GM18861 (cell line): Measurements from ENCODE around the gene ADAT1.
"Not testable (repeated sequence)": the region's sequence is repeated elsewhere in the genome, so short reads cannot be mapped to it uniquely, and the experiment has no call there.

Experiments
- ATAC-seq: cut with Tn5 transposase; IDR thresholded peaks from one replicate; pipeline ENCODE4 v1.9.1; 2021; ENCODE audit not compliant: unreplicated experiment

The ADAT1 gene

DNA sequence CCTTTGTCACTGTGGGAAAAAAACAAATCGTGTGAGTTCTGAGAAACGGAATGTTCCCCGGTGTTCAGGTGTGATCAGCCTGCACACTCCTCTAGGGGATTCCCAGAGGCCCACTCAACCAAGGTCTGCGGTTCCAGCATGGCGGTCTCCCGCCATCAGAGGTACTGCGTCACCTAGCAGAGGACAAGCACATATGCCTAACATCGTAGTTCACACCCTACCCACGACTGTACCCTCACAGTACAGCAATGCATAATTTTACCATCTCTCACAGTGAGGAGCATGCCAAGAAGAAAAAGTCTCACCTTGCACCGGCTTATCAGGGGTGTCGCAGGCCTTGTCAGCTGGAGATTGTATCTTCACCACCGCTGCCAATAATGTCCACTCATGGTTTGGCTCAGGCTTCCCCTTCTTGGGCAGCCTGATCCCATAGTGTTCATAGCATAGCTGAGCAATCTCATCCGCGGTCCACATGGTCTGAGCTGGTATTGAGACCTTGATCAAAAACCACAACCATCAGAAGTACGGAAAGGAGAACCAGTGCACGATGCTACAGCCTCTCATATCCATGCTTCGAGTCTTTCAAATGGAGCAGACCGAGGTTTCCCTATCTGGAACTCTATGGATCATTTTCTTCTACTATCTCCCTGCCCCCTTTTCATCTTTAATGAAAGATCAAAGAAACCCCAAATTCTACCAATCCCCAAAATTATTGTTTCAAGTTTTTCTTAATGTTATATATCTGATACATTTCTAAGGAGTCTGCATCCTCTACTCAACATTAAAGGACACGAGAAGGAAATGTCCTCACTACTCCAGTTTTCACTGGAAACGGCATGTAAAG is 2.5 kb downstream of the ADAT1 start:
- ATAC-seq, result no peak

DNA sequence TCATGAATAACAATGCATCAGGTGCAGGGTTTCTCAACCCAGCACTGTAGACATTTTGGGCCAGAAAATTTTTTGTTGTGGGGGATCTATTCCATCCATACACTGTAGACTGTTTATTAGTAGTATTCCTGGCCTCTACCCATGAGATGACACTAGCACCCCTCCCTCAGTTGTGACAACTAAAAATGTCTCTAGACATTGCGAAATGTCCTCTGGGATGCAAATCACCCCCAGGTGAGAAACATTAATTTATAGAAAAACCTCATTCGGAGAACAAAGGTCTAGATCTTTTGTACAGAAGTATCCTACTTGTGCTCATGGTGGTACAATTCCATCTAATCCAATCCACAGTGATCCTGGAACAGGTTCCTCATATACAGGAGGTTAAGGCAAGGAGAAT is 4.3 kb downstream of the ADAT1 start:
- ATAC-seq, result no peak

DNA sequence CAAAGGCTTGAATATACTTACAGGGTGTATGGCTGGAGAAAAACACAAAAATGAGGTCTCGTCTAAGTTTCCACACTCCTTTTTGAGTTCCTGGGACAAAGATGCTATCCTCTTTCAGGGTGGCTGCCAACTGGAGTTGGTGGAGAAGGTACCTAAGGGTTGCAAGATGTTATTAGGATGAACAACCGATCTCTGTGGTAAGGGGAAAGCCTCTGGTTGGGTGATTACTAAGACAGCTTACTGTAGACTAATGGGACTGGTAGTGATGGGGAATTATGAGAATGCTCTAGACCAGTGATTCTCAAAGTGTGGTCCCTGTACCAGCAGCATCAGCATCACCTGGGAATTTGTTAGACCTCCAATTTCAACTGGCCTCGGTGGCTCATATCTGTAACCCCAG is 6.0 kb downstream of the ADAT1 start:
- ATAC-seq, result no peak

DNA sequence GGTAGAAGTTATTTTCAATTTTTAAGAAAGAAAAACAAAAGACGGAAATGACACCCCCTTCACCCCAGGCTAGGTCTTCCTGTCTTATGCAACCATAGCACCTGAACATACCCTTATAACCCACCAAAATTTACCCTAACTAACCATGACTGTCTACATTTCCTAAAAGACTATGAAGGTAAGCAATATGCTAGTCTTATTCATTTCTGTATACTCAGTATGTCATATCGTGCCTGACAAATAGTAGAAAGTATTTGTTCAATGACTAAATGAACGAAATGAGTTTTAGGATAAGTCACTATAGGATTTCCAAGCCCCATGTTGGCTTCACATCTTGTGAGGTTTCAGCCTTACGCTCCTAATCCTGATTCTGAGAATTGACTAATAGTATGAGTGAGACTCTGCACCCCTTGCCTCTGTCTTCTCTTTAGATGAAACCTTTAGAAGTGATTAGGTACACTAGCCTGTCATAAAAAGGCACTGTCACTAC is 6.5 kb downstream of the ADAT1 start:
- no peak for ATAC-seq

DNA sequence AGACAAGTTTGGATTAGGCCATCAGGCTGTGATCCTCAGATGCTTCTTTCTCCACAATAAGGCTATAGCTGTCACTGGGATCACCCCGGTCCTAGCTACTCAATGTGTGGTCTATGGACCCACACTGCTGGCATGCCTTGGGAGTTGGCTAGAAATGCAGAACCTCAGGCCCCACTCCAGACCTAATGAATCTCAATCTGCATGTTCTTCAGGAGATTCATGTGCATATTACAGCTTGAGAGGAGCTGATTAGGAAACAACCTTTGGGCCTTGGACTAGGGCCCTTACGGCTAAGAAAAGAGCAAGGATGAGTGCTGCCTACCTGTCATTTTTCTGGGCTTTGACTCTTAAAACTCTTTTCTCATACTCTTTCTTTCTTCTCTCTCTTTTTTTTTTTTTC is 7.5 kb downstream of the ADAT1 start:
- no peak for ATAC-seq

DNA sequence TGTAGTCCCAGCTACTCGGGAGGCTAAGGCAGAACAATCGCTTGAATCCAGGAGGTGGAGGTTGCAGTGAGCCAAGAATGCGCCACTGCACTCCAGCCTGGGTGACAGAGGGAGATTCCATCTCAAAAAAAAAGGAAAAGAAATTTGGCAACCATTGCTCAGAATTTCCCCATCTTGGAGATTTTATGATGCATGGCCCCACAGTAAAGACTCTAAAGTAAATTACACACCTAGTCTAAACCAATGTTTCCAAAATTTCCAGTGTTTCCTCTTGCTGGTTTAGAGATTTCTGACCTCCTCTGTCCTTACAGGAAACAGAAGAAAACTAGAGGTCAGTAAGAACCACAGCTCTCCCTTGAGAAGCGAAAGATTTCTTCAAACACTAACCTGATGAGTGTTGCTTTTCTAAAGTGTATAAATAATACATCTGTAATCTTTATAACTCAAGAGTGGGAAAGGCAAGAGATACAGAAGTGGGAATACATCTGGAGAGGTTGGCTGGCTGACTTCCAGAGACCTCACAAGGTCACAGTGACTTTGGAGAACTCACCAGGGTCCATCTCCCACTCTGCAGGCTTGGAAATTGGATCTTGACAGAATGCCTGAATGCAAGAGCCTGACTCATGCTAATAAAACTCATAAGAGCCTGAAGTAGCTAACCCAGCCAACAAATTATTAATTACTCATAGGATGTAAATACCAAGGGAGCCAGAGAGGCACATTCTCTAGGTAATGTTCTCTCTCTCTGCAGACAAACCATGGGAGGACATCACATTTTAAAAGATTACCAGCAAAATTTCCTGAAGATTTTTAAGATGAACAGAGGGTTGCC is 8.8 kb downstream of the ADAT1 start:
- no peak for ATAC-seq

DNA sequence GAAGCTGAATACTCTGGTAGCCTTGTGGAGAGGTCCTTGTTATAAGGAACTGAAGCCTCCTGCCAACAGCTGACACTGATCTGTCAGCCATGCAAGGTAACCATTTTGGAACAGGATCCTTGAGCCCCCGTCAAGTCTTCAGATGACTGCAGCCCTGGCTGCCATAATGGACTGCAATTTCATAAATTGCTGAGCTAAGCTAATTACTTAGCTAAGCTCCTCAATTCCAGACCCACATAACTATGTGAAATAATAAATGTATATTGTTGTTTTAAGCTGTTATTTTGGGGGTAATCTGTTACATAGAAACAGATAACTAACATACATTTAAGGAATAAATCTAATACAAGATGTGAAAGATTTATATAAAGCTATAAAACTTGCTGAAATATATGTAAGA is 16.6 kb downstream of the ADAT1 start:
- no peak for ATAC-seq

DNA sequence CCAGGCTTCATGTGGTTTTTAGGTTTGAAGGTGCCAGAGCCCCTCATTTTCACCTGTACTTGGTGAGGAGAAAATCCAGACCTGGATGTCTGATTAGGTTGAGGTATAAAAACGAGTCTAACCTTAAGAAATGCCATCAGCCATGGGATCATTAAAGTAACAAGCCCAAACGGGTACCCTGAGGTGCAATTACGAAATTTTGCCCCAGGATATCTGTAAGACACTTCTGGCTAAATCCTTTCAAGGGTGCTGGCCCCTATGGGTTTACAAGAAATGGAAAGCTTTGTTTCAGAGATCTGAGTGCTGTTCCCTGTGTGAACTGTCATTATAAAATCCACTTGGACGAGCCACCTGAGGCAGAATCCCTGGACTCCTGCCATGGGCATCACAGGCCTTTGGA is 19.8 kb downstream of the ADAT1 start:
- ATAC-seq, result no peak

DNA sequence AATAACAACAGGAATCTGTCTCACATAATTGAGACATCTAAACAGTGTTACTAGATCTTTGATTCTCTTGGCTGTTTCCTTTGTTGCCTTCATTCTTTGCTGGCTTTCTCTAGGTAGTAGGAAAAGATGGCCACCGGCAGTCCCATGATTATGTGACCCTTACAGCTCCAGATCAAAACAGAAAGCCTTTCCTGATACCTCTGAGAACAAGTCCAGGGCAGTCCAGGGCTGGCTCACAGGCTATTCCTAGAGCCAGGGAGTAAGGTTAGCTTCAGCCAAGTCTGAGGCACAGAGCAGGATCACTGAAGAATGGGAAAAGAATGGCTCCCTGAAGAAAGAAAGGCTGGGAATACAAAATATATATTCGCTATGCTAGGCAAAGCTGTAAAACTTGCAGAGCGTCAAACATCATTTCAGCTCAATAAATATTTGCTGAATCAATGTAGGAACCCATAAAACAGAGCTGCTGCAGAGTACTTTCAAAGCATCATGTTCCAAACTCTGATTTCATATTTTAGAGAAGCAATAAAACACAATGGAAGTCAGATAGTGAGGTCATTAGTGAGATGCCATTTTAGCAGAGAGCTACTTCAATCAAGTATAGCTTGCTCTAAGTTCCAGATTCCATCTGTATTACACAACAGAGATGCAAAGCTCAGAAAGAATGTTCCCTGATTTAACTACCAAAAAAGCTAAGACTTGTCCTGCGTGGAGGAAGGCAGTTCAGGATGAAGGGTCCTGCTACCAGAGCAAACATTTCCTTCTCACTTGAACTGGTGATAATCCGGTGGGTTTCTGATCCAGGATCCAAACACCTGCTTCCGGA is 23.4 kb downstream of the ADAT1 start:
- ATAC-seq, result no peak

DNA sequence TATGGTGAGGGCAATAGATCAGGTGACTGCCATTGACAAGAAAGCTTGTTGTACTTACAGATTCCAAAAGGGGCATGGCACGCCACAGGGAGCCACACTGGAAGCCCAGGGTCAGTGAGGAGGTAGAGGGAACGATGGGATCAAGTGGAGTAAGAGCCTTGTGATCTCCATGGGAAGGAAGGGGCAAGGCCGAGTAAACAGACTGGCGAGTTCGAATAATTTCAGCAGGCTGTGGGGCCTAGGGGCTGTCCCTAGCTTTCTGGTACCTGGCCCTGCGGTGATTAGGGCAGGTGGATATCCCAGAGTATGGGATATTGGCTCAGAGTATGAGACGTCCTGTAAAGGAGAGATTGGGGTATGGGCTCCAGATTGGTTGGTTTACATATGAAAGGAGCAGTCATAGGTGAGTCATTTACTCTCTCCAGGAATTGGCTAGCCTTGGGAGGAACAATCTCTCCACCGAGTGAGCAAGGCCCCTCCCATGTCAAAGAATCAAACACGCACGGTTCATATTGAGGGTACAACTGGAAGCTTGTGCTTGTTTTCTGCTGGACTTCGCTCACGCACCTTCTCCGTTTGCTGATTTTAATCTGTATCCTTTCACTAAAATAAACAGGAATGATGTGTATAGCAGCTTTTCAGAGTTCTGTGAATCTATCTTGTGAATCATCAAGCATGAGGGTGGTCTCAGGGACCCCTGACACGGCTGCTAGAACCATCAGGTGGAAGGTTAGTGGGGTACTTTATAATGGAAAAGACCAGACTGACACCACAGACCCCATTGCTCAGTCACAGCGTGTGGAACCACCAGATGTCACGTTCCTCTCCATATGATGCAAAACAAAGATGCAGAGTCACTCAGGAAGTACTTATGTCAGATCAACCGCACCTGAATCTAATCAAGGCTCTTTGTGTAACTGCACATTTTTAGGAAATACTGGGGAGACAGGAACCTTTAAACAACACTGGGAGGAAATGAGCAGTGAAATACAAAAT is 29.0 kb downstream of the ADAT1 start:
- ATAC-seq, result no peak

DNA sequence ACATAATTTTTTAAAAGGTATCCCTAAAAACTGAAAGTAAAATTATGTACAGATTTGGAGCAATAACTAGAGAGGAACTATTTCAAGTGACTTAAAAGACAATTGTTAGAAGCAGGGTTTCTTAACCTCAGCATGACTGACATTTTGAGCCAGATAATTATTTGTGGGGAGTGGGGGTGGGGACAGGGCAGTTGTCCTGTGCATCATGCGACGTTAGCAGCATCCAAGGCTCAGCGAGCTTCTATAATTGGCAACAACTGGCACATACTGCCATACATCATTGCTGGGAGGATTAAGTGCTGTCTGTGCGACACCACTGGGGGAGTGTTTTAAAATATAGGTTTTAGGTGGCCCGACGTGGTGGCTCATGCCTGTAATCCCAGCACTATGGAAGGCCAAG is 29.8 kb downstream of the ADAT1 start:
- no peak for ATAC-seq

DNA sequence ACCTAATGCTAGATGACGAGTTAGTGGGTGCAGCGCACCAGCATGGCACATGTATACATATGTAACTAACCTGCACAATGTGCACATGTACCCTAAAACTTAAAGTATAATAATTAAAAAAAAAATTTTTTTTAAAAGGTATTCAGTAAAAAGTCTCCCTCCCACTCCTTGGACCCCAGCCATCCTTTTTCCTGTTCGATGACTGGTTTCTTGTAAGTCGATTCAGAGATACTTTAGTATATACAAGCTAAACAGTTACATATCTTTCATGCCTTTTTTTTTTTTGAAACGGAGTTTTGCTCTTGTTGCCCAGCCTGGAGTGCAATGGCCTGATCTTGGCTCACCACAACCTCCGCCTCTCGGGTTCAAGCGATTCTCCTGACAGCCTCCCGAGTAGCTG is 31.2 kb downstream of the ADAT1 start:
- not testable (repeated sequence) for ATAC-seq

DNA sequence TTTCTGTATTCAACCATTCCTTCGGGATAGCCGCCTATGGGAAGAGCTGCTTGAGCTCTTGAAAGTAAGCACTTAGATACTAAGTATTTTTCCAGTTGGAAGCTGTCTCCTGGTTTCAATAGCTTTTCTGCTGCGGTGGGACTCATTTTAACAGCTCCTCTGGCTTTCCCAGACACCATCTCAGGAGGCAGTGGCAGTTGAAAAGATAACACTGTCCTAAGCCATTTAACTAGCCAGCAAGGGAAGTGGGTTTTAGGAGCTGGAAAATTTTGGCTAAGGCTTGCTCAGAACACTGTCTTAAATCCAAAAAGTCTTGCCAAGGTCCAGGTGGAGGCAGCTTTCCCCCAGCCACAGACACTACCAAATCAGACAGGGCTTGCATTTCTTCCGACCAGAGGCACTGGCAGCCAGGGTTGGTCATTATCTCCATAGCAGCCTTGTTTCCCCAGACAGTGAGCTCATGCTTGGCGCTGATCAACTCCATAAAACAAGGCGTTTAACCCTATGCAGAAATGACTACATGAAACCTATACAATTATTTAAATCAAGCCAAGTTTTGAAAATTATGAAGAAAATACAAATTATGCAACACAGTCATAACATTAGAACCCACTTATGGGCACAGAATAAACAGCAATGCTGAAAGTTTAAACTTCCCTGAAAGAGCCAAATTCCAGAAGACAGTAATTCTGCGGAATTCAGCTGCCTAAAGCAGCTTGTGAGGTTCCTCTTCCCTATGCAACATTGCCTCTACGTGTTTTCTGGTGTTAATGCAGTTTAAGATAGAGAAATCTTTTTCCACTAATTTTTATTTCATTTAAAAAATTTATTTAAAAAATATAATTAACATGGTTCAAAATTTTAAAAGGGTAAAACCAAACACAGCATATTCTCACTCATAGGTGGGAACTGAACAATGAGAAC is 31.9 kb downstream of the ADAT1 start:
- ATAC-seq, result no peak

DNA sequence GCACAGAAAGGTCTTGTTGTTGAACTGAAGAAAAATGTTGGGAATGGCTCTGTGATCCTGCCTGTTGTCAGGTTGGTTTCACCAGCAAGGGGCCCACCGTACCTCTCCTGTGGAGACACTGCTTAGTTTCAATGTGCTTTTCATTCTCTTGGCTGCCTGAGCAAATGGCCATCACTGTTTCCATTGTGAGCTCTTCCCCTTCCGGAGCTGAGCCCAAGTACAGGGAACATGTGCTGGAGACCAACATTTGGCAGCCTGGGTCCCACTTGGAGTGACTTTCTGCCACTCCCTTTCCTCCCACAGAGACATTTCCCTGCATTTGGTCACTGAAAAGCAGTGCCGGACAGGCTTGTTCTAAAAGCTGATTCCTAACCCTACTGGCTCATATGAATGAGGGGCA is 33.8 kb downstream of the ADAT1 start:
- ATAC-seq, result no peak

DNA sequence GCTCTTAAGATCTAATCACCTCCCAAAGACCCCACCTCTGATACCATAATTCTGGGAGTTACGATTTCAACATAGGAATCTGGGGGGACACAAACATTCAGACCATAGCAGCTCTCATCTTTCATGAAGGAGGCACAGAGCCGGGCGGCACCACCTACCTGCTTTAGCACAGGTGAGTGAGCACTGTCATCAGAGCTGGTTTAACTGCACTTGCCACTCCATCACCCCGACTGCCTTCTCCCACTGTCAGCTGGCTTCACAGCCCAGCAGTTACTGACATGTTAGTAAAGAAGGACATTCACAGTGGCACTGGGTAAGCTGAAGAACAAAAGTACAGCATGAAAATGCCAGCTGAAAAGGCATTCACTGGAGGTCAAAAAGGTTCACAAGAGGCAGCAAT is 34.4 kb downstream of the ADAT1 start:
- no peak for ATAC-seq

DNA sequence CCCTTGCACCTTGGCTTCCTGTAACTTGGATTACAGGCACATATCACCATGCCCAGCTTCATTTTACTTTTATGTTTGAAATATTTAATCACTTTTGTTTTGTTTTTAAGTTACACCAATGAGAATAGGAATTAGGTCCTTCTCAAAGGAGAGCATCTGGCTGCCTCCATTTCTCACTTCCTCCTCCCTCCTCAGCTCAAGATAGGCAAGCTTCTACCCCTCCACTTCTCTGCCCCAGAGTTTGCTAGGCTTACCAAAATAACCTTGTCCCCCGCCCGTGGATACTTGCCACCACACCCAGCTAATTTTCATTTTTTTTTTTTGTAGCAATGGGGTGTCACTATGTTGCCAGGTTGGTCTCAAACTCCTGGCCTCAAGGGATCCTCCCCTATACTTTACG is 39.0 kb downstream of the ADAT1 start:
- ATAC-seq, result no peak

DNA sequence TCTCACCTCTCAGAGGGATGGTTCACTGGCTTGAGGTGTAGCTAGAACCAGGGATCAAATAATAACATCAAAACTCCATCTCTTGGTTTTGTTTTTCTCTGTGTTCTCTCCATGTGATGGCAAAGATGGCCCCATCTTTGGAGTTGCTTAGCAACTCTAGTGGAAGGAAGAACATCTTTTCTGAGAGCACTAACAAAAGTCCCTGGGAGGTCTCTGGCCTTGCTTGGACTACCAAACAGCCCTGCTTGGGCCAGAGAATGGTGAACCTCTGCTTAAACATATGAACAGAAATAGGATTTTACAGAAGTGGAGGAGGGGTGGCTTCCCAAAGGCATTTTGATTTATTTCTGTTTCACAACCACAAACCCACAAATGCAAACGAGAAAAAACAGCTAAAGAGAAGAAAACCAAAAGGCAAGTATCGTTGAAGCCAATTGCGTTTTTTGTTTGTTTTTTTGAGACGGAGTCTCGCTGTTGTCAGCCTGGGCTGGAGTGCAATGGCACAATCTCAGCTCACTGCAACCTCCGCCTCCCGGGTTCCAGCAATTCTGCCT is 43.7 kb downstream of the ADAT1 start:
- no peak for ATAC-seq

DNA sequence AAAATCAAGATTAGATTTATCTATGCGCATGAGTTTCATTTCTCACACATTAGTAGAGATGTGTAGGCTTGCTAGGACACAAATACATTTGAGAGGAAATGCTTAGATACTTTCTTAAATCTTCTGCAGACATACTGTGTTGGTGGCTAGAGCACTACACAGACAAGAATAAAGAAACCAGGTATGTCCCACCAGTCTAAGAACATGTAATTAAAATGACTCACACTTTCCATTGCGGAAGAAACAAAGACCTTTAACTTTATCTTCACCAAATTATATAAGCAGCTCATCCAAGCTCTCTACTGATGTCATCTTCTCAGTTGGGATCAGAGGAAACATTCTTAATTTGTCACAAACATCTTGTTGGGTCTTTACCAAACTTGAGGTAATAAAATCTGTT is 44.4 kb downstream of the ADAT1 start:
- ATAC-seq, result no peak

DNA sequence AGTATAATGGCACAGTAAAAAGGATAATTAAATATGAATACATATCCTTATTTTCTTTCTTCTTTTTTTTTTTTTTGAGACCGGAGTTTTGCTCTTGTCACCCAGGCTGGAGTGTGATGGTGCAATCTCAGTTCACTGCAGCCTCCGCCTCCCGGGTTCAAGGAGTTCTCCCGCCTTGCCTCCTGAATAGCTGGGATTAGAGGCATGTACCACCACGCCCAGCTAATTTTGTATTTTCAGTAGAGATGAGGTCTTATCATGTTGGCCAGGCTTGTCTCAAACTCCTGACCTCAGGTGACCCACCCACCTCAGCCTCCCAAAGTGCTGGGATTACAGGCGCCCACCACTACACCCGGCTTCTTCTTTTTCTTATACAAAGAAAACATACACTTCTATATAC is 44.9 kb downstream of the ADAT1 start:
- ATAC-seq, result no peak
